Stomach (tissue), 9 donors: ENCODE data around the gene PLEKHA6. TPM values are rescaled to one million over a fixed set of nuclear protein-coding genes. Genes with fewer than 3 reads are reported as not detected.

Experiments
- DNase-seq, 2 donors: peaks; one replicate each; pipeline versions ENCODE4 v3.0.0 to v3.0.0-alpha.2; 2013 to 2019
- H3K27ac ChIP-seq, 5 donors: fragments of 200-600 bp in 4 of 5; sonication (generic) in 4 of 5; one replicate each; pipeline ENCODE4 v1.5.1; 2013 to 2019; ENCODE audit warnings: mild to moderate bottlenecking in 1 of 5, moderate library complexity in 1 of 5
- H3K27me3 ChIP-seq, 3 donors: fragments of 200-600 bp; sonication (generic); one replicate each; pipeline ENCODE4 v1.5.1; 2017 to 2019; ENCODE audit warnings: mixed run types in 1 of 3
- H3K36me3 ChIP-seq, 4 donors: fragments of 200-600 bp; sonication (generic); 1 replicate in 3 of 4; 2 replicates in 1 of 4; pipeline ENCODE4 v1.5.1; 2016 to 2019
- H3K4me1 ChIP-seq, 4 donors: fragments of 200-600 bp; sonication (generic); one replicate each; pipeline ENCODE4 v1.5.1; 2016 to 2019
- H3K4me3 ChIP-seq, 4 donors: fragments of 200-600 bp; sonication (generic) in 3 of 4; one replicate each; pipeline ENCODE4 v1.5.1; 2016 to 2019; ENCODE audit warnings: mild to moderate bottlenecking in 1 of 4
- H3K9me3 ChIP-seq, 4 donors: fragments of 200-600 bp; sonication (generic); one replicate each; pipeline ENCODE4 v1.5.1; 2016 to 2019
- CTCF ChIP-seq, 7 experiments: fragments of 450-650 bp in 4 of 7; fragments of 200-600 bp in 3 of 7; sonication (generic) in 3 of 7; IDR thresholded peaks; one replicate each; pipeline ENCODE4 v1.5.1; 2016 to 2019; ENCODE audit warnings: antibody characterized with exemption in 7 of 7, control low read depth in 2 of 7, mild to moderate bottlenecking in 1 of 7
- EP300 ChIP-seq: sonication (generic); formaldehyde crosslinking; IDR thresholded peaks from one replicate; pipeline ENCODE4 v1.6.1; 2017; ENCODE audit warnings: antibody characterized with exemption
- POLR2A ChIP-seq, 4 donors: fragments of 450-650 bp; IDR thresholded peaks; one replicate each; pipeline ENCODE4 v1.6.1; 2016; ENCODE audit warnings: antibody characterized with exemption in 4 of 4, control low read depth in 2 of 4, mild to moderate bottlenecking in 1 of 4, moderate library complexity in 1 of 4
- POLR2AphosphoS5 ChIP-seq, 3 donors: sonication (generic); formaldehyde crosslinking; IDR thresholded peaks; one replicate each; pipeline ENCODE4 v1.6.1; 2016; ENCODE audit warnings: antibody characterized with exemption in 3 of 3
- WGBS, 5 donors: extraction: QIAGEN DNeasy Blood & Tissue Kit in 3 of 5; methylation state at CpG; one replicate each; pipeline versions ENCODE4 v1.1.5 to v1.1.7; 2013 to 2018; 5-methylcytosine and 5-hydroxymethylcytosine counted together
- intact Hi-C: fragments of 100-400 bp; cut with DNase I; formaldehyde crosslinking; loops from one replicate; pipeline ENCODE4 v1.15.1; 2023; ENCODE audit warnings: low total_unique reads
- polyA plus RNA-seq, 3 donors: library from polyadenylated mRNA; stranded (reverse); fragments of 200-250 nt; gene quantifications; one replicate each; pipeline ENCODE4 v1.2.3, GENCODE V29; 2013
- total RNA-seq, 5 donors: library from RNA; depleted of rRNA; stranded (reverse); fragments of >200 nt; gene quantifications; one replicate each; pipeline versions ENCODE4 v1.1.0 to v1.2.3, GENCODE V29; 2014 to 2016
- donor health status: healthy with polysubstance abuse.
- donor health status: Bipolar disorder and iron deficiency.
- donor health status: healthy.

The PLEKHA6 gene
- total and polyA plus RNA-seq, 8 donors, result 6.4 to 97.9 (median 34.8) TPM

GRCh38 chr1:204370176-204370575 is 10.4 kb upstream of the PLEKHA6 start:
- Histone ChIP-seq H3K36me3 (peaks cover 0 to 26% (median 8%) of the 10 kb centered on the region in 4 donors), H3K9me3 (no peaks in the 10 kb centered on the region), H3K4me1 (peaks cover 0 to 9% (median 6%) of the 10 kb centered on the region in 4 donors), H3K27ac (no peak overlapping the region), H3K4me3 (no peak overlapping the region), H3K27me3 (peaks cover 0 to 17% (median 0%) of the 10 kb centered on the region in 3 donors)
- TF ChIP-seq EP300 (no peak), POLR2AphosphoS5 (IDR thresholded peaks at IDR 0.05) (no peak), CTCF (IDR thresholded peaks at IDR 0.05) (no peak), POLR2A (IDR thresholded peaks at IDR 0.05) (no peak)
- DNase-seq, result peak in 1 of 2 donors; percentile 24
- WGBS, 5 donors, result 84 to 90% (median 86%) methylated on average over 10 of the region's 10 CpGs
- intact Hi-C loops, result no loop called here

- Histone ChIP-seq H3K4me3 (no peak overlapping the region), H3K27ac (no peak overlapping the region), H3K36me3 (peaks cover 0 to 26% (median 8%) of the 10 kb centered on the region in 4 donors), H3K4me1 (peaks cover 2 to 12% (median 7%) of the 10 kb centered on the region in 4 donors), H3K9me3 (no peaks in the 10 kb centered on the region), H3K27me3 (peaks cover 0 to 7% (median 0%) of the 10 kb centered on the region in 3 donors)
- 54 to 71% (median 63%) methylated on average over 13 of the region's 13 CpGs for WGBS, 5 donors
- DNase-seq, result no peak
- TF ChIP-seq POLR2AphosphoS5 (IDR thresholded peaks at IDR 0.05) (no peak), EP300 (no peak), CTCF (IDR thresholded peaks at IDR 0.05) (no peak), POLR2A (IDR thresholded peaks at IDR 0.05) (no peak)
- intact Hi-C loops, result loop anchor here (5.0 kb wide), 1 partner anchor 112 kb away; no protein-coding TSS in a partner anchor
Measured at GRCh38 chr1:204368996-204369726, 9.4 kb upstream of the PLEKHA6 start.

GRCh38 chr1:204367956-204368355 is 8.2 kb upstream of the PLEKHA6 start:
- H3K4me3 ChIP-seq, result no peak overlapping the region
- no peak overlapping the region for H3K27ac ChIP-seq
- H3K9me3 ChIP-seq, result no peaks in the 10 kb centered on the region
- TF ChIP-seq CTCF (IDR thresholded peaks at IDR 0.05) (no peak), POLR2AphosphoS5 (IDR thresholded peaks at IDR 0.05) (no peak), EP300 (no peak), POLR2A (IDR thresholded peaks at IDR 0.05) (no peak)
- H3K27me3 ChIP-seq, result peaks cover 0 to 4% (median 0%) of the 10 kb centered on the region in 3 donors
- WGBS, 5 donors, result 77 to 82% (median 79%) methylated on average over 10 of the region's 10 CpGs
- no peak for DNase-seq
- H3K4me1 ChIP-seq, result peaks cover 11 to 24% (median 17%) of the 10 kb centered on the region in 4 donors
- intact Hi-C loops, result loop anchor here (5.0 kb wide), 1 partner anchor 111 kb away; no protein-coding TSS in a partner anchor
- H3K36me3 ChIP-seq, result peaks cover 0 to 26% (median 8%) of the 10 kb centered on the region in 4 donors

- H3K27me3 ChIP-seq, result peaks cover 0 to 4% (median 0%) of the 10 kb centered on the region in 3 donors
- intact Hi-C loops, result loop anchor here (5.0 kb wide), 1 partner anchor 110 kb away; no protein-coding TSS in a partner anchor
- H3K27ac ChIP-seq, result no peak overlapping the region
- H3K4me3 ChIP-seq, result no peak overlapping the region
- TF ChIP-seq CTCF (IDR thresholded peaks at IDR 0.05) (no peak), POLR2AphosphoS5 (IDR thresholded peaks at IDR 0.05) (no peak), EP300 (no peak), POLR2A (IDR thresholded peaks at IDR 0.05) (no peak)
- no peaks in the 10 kb centered on the region for H3K9me3 ChIP-seq
- peaks cover 15 to 27% (median 20%) of the 10 kb centered on the region in 4 donors for H3K4me1 ChIP-seq
- DNase-seq, result no peak
- peaks cover 0 to 26% (median 8%) of the 10 kb centered on the region in 4 donors for H3K36me3 ChIP-seq
- WGBS, 5 donors, result 79 to 84% (median 82%) methylated on average over 16 of the region's 16 CpGs
Measured at GRCh38 chr1:204367193-204367858, 7.6 kb upstream of the PLEKHA6 start.
